Non-pigmented ciliary epithelial cell (primary cell): ENCODE measurements around the gene THAP11.

Source experiments
- DNase-seq: peaks from one replicate; pipeline ENCODE4 v3.0.0-alpha.2; 2010; ENCODE audit warnings: low read depth

THAP11 gene

DNA sequence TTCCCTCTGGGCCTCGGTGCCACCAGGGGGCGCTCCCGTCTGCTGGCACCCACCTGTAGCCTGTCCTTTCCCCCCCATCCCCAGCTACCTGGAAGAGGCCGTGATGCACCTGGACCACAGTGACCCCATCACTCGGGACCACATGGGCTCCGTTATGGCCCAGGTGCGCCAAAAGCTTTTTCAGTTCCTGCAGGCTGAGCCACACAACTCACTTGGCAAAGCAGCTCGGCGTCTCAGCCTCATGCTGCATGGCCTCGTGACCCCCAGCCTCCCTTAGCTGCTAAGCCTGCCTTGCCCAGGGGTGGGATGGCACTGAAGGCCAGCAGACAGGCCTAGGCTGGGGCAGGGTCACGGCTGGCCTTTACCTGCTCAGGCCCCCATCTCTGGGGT is 41.7 kb downstream of the THAP11 start:
- no peak for DNase-seq

DNA sequence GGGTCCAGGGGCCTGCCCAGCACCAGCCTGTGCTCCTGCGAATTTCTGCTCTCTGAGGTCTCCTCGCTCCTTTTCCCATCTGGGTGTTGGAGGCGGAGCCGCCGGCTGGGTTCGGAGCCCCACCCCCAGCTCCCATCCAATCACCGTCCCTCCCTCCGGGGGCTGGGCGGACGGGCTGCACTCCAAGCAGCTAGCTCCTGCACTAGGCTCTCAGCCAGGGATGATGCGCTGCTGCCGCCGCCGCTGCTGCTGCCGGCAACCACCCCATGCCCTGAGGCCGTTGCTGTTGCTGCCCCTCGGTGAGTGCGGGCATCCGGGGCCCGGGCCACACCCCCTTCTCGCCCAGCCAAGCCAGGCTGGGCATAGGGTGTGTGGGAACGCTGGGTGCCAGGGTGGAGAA is 42.6 kb downstream of the THAP11 start, which contains the start of gene NRN1L:
Gene NRN1L (plus strand): TSS at position 202 of the 400 bp plus-strand sequence. CDS start 19 bp downstream, at position 221.
- peak; percentile 64 for DNase-seq

DNA sequence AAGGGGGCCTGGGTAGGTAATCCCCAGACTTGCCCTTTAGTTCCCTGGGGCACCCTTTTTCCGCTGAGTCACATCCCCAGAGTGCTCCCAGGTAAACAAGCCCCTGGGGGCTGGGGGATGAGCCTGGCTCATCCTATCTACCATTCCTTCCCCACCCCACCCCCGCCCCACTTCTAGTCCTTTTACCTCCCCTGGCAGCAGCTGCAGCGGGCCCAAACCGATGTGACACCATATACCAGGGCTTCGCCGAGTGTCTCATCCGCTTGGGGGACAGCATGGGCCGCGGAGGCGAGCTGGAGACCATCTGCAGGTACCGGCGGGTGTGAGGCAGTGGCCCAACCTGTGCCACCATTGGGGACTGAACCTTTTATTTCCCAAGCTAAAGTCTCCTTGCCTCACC is 43.4 kb downstream of the THAP11 start:
- DNase-seq = no peak

DNA sequence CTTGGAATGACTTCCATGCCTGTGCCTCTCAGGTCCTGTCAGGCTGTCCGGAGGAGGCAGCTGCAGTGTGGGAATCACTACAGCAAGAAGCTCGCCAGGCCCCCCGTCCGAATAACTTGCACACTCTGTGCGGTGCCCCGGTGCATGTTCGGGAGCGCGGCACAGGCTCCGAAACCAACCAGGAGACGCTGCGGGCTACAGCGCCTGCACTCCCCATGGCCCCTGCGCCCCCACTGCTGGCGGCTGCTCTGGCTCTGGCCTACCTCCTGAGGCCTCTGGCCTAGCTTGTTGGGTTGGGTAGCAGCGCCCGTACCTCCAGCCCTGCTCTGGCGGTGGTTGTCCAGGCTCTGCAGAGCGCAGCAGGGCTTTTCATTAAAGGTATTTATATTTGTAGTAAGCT is 43.9 kb downstream of the THAP11 start:
- no peak for DNase-seq

DNA sequence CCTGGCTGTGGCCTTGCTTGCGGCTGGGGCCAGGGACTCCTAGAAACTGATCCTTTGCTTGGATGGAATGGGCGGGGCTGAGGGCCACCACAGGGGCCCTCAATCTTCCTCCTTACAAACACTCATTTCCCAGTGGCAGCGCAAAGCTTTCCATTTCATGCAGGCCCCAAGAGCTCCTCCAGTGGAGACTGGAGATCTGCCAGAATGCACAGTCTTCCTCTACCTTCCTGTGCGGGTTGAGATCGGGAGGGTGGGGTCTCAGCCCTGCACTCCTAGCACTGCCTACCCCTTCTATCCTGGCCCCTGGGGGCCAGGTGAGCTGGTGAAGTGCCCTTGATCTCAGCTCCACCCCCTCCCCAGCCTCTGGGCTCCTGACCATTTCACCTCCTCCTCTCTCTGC is 44.3 kb downstream of the THAP11 start:
- no peak for DNase-seq

DNA sequence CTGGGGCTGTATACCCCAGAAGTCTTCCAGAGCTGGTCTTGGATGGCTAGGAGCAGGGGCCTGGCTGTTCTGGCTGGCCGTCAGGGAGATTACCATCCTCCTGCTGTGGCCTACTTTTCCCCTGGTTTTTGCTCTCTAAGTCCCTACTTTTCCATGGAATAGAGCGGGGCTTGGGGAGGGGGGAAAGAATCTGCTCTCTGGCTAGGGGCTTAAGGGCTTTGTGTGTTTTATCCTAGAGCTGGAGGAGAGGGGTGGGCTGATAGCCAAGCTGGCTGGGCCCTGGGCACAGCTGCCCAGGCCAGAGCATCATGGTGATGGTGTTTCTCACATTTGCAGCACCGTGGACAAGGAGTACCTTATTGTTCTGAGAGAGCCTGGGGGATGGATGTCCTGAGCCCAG is 46.2 kb downstream of the THAP11 start:
- DNase-seq = no peak

DNA sequence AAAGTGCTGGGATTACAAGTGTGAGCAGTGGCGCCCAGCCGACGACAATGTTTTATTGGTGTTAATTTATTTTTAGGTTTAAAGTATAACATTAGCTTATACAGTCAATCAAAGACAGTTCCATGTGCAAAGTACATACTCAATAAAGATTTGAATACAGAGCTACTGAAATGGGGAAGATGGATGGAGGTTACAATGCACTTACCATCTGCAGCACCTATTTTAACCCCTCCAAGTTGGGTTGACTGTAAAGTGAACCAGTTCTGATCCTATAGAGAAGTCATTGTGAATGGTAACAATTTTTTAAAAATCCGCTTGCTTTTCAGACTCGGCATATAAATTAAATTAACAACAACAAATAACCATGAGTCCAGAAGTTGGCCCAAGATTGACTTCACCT is 50.3 kb downstream of the THAP11 start:
- no peak for DNase-seq

DNA sequence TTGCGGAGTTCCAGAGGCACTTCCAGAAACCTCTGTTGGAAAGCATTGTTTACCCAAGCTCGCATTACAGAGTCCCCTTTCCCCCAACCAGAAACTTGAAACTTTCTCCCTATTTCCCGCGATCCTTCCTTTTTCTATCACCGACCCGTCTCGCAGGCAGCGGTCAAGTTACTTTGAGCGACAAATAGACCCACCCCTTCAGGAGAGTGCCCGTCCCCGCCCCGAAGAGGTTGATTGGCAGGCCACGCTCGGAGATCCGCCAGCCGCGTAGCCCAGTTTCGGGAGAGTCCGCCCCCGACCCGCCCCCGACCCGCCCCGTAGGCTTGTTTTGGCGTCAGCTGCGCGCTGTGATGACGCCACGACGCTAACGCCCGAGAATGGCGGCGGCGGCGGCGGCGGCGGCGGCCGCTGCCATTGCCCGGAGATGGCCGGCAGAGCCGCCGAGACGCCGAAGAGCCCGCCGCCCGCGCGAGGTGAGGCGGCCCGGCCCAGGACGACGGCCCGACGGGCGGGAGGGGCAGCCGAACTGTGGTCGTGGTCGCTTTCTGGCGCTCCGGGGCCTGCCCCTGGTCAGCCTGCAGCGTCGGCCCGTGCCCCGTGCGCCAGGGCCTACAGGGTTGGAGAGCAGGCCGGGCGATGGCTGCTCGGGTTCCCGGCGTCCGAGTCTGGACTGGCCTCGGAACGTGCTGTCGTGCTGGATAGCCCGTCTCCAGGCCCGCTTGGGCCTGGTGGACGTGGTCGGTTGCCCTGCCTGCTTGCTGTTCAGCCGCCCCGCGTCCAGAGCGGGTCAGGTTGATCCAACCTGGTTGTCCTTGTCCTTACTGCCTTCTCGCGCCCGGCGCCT is 51.0 kb downstream of the THAP11 start, which contains the start of gene PSKH1:
Gene PSKH1 (plus strand): TSS at position 356 of the 844 bp plus-strand sequence. CDS start 15,496 bp downstream, outside the sequence.
- DNase-seq = peak; percentile 66
